Uterus (tissue), 4 donors: ENCODE data around the gene ATP6V1C2. TPM values are rescaled to one million over a fixed set of nuclear protein-coding genes. Genes with fewer than 3 reads are reported as not detected.
"Not testable (repeated sequence)": the region's sequence is repeated elsewhere in the genome, so short reads cannot be mapped to it uniquely, and the experiment has no call there.

Experiments
- DNase-seq, 2 donors: peaks; one replicate each; pipeline ENCODE4 v3.0.0-alpha.2; 2019 to 2020
- H3K27ac ChIP-seq, 2 donors: fragments of 200-600 bp; sonication (generic); 1 replicate in 1 of 2; 2 replicates in 1 of 2; pipeline ENCODE4 v1.5.1; 2016 to 2018
- H3K27me3 ChIP-seq, 2 donors: fragments of 200-600 bp; sonication (generic); one replicate each; pipeline ENCODE4 v1.5.1; 2018 to 2019; ENCODE audit warnings: control low read depth in 1 of 2
- H3K36me3 ChIP-seq, 2 donors: fragments of 200-600 bp; sonication (generic); one replicate each; pipeline ENCODE4 v1.5.1; 2019; ENCODE audit warnings: control low read depth in 1 of 2
- H3K4me1 ChIP-seq, 2 donors: fragments of 200-600 bp; sonication (generic); one replicate each; pipeline ENCODE4 v1.5.1; 2018 to 2019; ENCODE audit warnings: control low read depth in 1 of 2
- H3K4me3 ChIP-seq, 2 donors: fragments of 200-600 bp; sonication (generic); 1 replicate in 1 of 2; 2 replicates in 1 of 2; pipeline ENCODE4 v1.5.1; 2018 to 2019; ENCODE audit warnings: mild to moderate bottlenecking in 1 of 2
- H3K9me3 ChIP-seq, 2 donors: fragments of 200-600 bp; sonication (generic); one replicate each; pipeline ENCODE4 v1.5.1; 2019; ENCODE audit warnings: control low read depth in 1 of 2
- POLR2A ChIP-seq, 2 donors: fragments of 450-650 bp; IDR thresholded peaks; one replicate each; pipeline ENCODE4 v1.6.1; 2016; ENCODE audit warnings: antibody characterized with exemption in 2 of 2, mild to moderate bottlenecking in 1 of 2, moderate library complexity in 1 of 2
- intact Hi-C: fragments of 100-400 bp; cut with DNase I; formaldehyde crosslinking; loops from one replicate; pipeline ENCODE4 v1.15.1; 2023; ENCODE audit warnings: low total_unique reads
- total RNA-seq, 4 donors: library from RNA; depleted of rRNA in 3 of 4; stranded (reverse); fragments of >200 nt in 3 of 4; gene quantifications; one replicate each; pipeline versions ENCODE4 v1.1.0 to v1.2.4, GENCODE V29; 2014 to 2023
- TF ChIP-seq, protein P1 (sequence below), 4 experiments: fragments of 200-600 bp in 2 of 4; fragments of 450-650 bp in 2 of 4; sonication (generic) in 2 of 4; IDR thresholded peaks; one replicate each; pipeline ENCODE4 v1.5.1; 2016 to 2019; ENCODE audit warnings: antibody characterized with exemption in 4 of 4, mild to moderate bottlenecking in 2 of 4, moderate library complexity in 1 of 4
- donor health status: DM: yes; HTN: yes; CAD: no.

The ATP6V1C2 gene
- total RNA-seq, 4 donors from 2014 or later: 0.26 to 3.6 (median 0.61) TPM; not detected in 1

DNA sequence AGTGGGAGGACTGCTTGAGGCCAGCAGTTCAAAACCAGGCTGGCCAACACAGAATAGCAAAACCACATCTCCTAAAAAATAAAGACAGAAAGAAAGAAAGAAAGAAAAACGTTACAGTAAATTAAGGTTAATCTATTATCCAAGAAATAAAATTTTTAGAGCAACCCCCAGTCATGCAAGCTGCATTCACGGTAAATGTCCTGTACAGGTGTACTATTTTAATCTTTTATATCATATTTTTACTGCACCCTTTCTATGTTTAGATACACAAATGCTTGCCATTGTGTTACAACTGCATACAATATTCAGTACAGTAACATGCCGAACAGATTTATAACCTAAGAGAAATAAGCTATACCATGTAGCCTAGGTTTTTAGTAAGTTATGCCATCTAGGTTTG, 85.1 kb downstream of the ATP6V1C2 start:
- Histone ChIP-seq H3K27ac (no peak overlapping the region), H3K27me3 (no peaks in the 10 kb centered on the region), H3K4me1 (no peaks in the 10 kb centered on the region), H3K4me3 (no peak overlapping the region), H3K9me3 (no peaks in the 10 kb centered on the region), H3K36me3 (no peaks in the 10 kb centered on the region)
- TF ChIP-seq, protein P1, sequence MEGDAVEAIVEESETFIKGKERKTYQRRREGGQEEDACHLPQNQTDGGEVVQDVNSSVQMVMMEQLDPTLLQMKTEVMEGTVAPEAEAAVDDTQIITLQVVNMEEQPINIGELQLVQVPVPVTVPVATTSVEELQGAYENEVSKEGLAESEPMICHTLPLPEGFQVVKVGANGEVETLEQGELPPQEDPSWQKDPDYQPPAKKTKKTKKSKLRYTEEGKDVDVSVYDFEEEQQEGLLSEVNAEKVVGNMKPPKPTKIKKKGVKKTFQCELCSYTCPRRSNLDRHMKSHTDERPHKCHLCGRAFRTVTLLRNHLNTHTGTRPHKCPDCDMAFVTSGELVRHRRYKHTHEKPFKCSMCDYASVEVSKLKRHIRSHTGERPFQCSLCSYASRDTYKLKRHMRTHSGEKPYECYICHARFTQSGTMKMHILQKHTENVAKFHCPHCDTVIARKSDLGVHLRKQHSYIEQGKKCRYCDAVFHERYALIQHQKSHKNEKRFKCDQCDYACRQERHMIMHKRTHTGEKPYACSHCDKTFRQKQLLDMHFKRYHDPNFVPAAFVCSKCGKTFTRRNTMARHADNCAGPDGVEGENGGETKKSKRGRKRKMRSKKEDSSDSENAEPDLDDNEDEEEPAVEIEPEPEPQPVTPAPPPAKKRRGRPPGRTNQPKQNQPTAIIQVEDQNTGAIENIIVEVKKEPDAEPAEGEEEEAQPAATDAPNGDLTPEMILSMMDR (IDR thresholded peaks at IDR 0.05): no peak
- no peak for TF ChIP-seq POLR2A (IDR thresholded peaks at IDR 0.05)
- DNase-seq: no peak
- intact Hi-C loops: no loop called here

DNA sequence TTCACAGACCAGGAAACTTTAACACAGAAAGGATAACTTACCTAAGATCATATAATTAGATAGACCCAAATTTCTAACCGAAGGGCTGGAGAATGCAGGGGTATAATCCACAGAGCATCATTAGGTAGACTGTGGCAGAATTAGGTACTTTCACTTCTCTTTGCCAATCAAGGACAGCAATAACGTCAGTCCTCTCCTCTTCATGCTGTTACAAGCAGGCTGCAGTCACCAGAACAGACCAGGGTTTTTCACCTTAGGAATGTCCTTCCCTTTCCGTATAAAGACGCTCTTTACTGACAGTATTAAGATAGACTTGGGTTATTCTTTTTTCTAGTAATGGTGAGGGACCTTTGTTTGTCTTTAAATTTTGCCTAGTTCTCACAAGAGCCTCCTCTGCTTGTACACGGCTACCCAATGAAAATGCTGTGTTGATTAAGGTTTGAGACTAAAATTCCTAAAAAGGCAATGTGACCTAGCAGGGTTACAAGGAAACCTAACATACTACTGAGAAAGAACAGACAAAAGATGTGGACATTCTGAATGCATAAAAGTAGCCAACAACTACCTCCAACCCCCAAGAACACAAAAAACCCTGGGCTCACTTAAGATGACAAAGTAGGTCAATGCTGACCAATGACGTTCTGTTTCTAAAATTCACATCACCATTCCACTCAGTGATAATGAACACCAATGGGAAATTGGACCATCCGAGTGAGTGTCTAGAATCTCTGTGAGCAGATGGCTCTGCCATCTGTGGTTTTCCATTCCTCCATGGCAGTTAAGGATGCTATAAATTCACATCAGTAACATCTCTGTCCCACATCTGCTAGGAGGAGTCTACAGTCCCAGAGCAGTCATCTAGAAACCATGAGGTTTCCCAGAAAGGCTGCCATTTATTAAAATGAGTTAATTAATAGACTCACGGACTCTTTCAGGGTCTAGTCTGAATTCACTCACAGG, 89.1 kb downstream of the ATP6V1C2 start:
- Histone ChIP-seq H3K27ac (peak overlapping the region in 1 of 2 donors; percentile 11), H3K36me3 (no peaks in the 10 kb centered on the region), H3K27me3 (no peaks in the 10 kb centered on the region), H3K9me3 (no peaks in the 10 kb centered on the region), H3K4me3 (peak overlapping the region in 1 of 2 donors; percentile 61), H3K4me1 (no peaks in the 10 kb centered on the region)
- DNase-seq: no peak
- TF ChIP-seq, protein P1 (IDR thresholded peaks at IDR 0.05): no peak
- TF ChIP-seq POLR2A (IDR thresholded peaks at IDR 0.05): no peak
- intact Hi-C loops: no loop called here

DNA sequence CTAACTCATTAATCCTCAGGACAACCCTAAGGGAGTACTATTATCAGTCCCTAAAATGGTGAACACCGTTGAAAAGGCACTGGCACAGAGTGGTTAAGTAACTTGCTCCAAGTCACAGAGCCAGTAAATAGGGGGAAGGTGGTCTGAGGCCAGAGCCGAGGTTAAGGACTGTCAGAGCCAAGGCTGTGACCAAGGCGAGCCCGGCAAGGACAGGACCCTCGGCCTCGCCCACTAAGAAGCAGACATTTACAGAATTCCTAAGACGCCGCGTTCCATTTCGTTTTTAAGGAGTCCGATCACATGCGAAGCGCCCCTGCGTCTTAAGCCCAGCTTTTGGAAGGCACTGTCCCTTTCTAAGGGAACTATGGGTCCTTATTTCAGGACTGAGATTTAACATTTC, 90.1 kb downstream of the ATP6V1C2 start:
- H3K27me3 ChIP-seq: no peaks in the 10 kb centered on the region
- peak overlapping the region; percentile 78 to 91 for H3K27ac ChIP-seq
- DNase-seq: no peak
- TF ChIP-seq POLR2A (IDR thresholded peaks at IDR 0.05): no peak
- TF ChIP-seq, protein P1 (IDR thresholded peaks at IDR 0.05): no peak
- H3K36me3 ChIP-seq: no peaks in the 10 kb centered on the region
- H3K4me3 ChIP-seq: peak overlapping the region; percentile 56 to 61
- intact Hi-C loops: no loop called here
- H3K9me3 ChIP-seq: no peaks in the 10 kb centered on the region
- no peaks in the 10 kb centered on the region for H3K4me1 ChIP-seq

DNA sequence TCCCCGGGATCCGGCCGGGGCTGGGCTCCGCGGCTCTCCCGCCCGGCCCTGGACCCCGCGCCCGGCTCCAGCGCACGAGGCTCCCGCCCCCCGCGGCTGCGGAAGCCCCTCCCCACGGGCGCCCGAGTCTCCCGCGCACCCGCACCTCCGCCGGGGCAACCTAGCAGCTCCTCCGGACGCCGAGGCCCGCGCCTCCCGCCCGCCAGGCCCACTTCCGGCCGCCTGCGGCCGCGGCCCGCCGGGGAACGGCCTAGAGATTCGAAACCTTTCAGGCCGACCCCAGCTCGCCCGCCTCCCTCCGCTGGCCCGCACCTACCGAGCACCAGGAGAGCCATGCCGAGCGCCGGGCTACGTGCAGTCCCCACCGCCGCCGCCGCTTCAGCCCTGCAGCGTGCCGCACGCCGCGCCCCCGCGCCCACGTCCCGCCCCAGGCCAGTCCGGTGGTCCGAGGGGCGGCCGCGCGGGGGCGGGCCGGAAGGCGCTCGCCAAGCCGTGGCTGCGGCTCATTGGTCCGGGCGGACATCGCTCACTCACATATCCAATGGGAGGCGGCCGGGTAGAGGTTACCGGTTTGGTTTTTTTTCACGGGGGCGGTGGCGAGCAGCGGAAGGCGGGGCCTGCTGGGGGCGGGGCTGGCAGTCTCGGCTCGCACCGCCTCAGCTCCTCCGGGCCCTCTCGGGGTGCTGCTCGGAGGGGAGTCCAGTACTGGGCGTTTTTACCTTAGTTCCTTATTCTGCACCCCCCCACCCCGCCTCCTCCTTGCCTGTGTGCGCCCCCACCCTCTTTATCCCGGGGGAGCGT, 91.1 kb downstream of the ATP6V1C2 start, which contains the start of gene PDIA6:
PDIA6 (minus strand) TSS at position 424 of the 801 bp plus-strand sequence; CDS start at position 335, 89 bp downstream.
- intact Hi-C loops: no loop called here

DNA sequence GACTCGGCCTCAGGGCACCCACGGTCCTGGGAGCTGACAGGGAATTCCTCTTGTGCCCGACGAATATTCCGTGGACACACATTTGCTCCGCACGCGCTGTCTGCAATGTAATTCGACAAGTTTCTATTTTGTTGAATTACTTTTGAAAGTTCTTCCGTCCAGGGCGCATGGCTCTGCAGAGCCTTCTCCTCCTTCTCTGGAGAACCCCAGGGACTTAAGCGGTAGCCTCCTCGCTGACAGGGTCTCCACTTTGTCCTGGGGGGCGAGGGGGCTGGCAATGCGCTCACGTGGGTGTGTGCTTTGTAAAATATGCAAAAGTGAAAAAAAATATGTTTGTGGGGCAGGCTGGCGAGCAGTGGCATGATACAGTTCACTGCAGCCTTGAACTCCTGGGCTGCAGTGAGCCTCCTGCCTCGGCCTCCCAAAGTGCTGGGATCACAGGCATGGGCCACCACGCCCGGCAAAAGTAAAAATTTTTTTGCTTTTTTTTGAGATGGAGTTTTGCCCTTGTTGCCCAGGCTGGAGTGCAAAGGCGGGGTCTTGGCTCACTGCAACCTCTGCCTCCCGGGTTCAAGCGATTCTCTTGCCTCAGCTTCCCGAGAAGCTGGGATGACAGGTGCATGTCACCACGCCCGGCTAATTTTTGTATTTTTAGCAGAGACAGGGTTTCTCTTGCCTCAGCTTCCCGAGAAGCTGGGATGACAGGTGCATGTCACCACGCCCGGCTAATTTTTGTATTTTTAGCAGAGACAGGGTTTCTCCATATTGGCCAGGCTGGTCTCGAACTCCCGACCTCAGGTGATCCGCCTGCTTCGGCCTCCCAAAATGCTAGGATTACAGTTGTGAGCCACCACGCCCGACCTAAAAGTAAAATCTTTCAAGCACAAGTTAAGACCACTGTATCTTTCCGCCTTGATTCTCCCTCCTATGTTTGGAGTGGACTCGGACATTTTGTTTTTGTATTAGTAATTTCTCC, 92.0 kb downstream of the ATP6V1C2 start:
- DNase-seq, H3K9me3 ChIP-seq, intact Hi-C loops, H3K27me3 ChIP-seq, H3K4me1 ChIP-seq, H3K36me3 ChIP-seq: not testable (repeated sequence)
- Histone ChIP-seq H3K4me3 (peak overlapping the region; percentile 49 to 56), H3K27ac (peak overlapping the region; percentile 68 to 78)

More for the DNA sequence above, 91.1 kb downstream of the ATP6V1C2 start, which contains the start of gene PDIA6:
- Histone ChIP-seq H3K4me3 (peak within 1 kb of the TSS; percentile 56 to 61), H3K27ac (peak within 1 kb of the TSS; percentile 78 to 91), H3K9me3 (no peaks in the 10 kb centered on the region), H3K4me1 (no peaks in the 10 kb centered on the region), H3K36me3 (no peaks in the 10 kb centered on the region), H3K27me3 (no peaks in the 10 kb centered on the region)
- TF ChIP-seq, protein P1 (IDR thresholded peaks at IDR 0.05): peak in 2 of 4 experiments; percentile 39 to 67
- TF ChIP-seq POLR2A (IDR thresholded peaks at IDR 0.05): peak; percentile 65 to 85
- peak; percentile 97 to 99 for DNase-seq
